PFSK-1 (cell line): ENCODE results near the gene FAIM.

ENCODE experiments used
- FOXP2 ChIP-seq: optimal IDR thresholded peaks from 2 replicates; pipeline ENCODE3; 2011; ENCODE audit warnings: borderline replicate concordance, control low read depth, inconsistent platforms; ENCODE audit not compliant: insufficient read depth; ENCODE audit errors: extremely low read length, extremely low read depth
- POLR2AphosphoS5 ChIP-seq: IDR thresholded peaks from 2 replicates; pipeline ENCODE4 v1.6.1; 2012; ENCODE audit warnings: low read depth, mild to moderate bottlenecking, control low read depth, low read length, moderate library complexity
- SIN3A ChIP-seq: IDR thresholded peaks from 2 replicates; pipeline ENCODE4 v1.6.1; 2012; ENCODE audit warnings: mild to moderate bottlenecking, low read length, moderate library complexity, borderline replicate concordance; ENCODE audit not compliant: insufficient read depth
- TAF1 ChIP-seq: IDR thresholded peaks from 2 replicates; pipeline ENCODE4 v1.6.1; 2012; ENCODE audit warnings: low read length, control low read depth, borderline replicate concordance; ENCODE audit not compliant: insufficient read depth
- TF ChIP-seq, protein P1 (sequence below), 2 experiments: IDR thresholded peaks; 2 replicates each; pipeline versions ENCODE4 v1.6.1 to v1.8.0; 2011 to 2012; ENCODE audit warnings: low read depth in 2 of 2, low read length in 2 of 2, control low read depth in 1 of 2, inconsistent platforms in 1 of 2, mild to moderate bottlenecking in 1 of 2, moderate library complexity in 1 of 2; ENCODE audit not compliant: insufficient read depth in 1 of 2

The FAIM gene

DNA sequence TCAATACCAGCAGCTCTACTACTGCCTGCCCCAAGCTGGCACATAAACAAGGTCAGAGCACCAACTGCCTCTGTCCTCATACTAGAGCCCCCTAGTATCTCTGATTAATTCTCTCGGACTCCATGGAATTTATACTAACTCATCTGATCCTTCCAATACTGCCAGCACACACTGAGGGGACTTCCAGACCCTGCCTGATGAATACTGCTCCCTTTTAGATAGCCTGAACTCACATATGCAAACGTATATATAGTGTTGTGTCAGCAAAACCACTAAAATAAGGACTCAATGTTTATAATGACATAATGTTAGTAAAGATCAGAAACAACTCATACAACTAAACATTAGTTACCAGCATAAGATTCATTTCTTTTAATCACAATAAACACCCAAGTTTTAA, 39.5 kb upstream of the FAIM start:
- TF ChIP-seq POLR2AphosphoS5: no peak

DNA sequence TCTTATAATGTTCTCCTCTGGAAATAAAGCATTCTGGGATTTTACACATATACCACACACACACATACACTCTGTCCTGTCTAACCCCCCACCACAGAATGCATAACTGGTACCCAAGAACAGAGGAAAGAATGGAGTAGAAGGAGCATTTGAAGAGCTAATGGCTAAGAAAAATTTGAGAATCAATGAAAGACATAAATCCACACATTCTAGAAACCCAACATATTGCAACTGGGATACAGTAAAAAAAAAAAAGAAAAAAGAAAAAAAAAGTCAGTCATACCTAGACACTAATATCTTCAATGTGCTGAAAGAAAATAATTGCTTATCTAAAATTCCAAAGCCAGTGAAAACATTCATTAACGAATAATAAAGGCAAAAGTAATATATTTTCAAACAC, 35.4 kb upstream of the FAIM start:
- TF ChIP-seq SIN3A (no peak), FOXP2 (no peak), TAF1 (no peak), POLR2AphosphoS5 (no peak)
- TF ChIP-seq, protein P1, sequence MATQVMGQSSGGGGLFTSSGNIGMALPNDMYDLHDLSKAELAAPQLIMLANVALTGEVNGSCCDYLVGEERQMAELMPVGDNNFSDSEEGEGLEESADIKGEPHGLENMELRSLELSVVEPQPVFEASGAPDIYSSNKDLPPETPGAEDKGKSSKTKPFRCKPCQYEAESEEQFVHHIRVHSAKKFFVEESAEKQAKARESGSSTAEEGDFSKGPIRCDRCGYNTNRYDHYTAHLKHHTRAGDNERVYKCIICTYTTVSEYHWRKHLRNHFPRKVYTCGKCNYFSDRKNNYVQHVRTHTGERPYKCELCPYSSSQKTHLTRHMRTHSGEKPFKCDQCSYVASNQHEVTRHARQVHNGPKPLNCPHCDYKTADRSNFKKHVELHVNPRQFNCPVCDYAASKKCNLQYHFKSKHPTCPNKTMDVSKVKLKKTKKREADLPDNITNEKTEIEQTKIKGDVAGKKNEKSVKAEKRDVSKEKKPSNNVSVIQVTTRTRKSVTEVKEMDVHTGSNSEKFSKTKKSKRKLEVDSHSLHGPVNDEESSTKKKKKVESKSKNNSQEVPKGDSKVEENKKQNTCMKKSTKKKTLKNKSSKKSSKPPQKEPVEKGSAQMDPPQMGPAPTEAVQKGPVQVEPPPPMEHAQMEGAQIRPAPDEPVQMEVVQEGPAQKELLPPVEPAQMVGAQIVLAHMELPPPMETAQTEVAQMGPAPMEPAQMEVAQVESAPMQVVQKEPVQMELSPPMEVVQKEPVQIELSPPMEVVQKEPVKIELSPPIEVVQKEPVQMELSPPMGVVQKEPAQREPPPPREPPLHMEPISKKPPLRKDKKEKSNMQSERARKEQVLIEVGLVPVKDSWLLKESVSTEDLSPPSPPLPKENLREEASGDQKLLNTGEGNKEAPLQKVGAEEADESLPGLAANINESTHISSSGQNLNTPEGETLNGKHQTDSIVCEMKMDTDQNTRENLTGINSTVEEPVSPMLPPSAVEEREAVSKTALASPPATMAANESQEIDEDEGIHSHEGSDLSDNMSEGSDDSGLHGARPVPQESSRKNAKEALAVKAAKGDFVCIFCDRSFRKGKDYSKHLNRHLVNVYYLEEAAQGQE (IDR thresholded peaks at IDR 0.05; ENCODE audit: insufficient read depth in 1 of 2, low read depth in 2 of 2, low read length in 2 of 2): no peak

DNA sequence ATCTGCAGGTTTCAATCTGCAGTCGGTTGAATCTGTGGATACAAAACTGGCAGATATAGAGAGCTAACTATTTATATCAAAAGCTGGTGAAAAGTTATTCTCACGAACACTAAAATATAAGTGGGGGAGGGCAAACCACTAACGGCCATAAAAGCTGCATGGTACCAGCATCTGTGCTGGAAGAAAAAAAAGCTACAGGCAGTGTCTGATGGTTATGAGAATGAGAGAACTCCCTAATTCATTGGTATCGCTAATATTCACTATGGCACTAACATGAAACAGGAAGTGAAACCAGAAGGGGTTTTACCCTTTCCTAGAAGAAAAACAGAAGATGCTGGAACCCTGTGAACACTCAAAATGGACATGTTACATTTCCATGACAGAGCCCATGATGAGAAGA, 30.4 kb upstream of the FAIM start:
- TF ChIP-seq TAF1: no peak

DNA sequence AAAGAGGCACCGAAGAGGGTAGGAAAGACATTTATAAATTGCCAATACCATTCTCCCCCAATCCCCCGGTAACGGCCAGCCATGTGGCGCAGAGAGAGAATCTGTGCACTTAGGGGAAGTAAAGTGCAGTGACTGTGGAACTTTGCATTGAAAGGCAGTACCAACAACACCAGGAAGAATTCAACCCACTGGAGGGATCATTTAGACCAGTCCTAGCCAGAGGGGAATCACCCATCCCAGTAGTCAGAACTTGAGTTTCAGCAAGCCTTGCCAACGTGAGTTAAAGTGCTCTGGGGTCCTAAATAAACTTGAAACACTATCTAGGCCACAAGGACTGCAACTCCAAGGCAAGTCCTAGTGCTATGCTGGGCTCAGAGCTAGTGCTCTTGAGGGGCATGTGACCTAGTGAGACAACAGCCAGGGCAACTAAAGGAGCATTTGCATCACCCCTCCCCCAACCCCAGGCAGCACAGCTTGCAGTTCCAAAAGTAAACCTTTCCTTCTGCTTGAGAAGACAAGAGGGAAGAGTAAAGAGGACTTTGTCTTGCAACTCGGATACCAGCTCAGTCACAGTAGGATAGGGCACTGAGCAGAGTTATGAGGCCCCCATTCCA, 29.5 kb upstream of the FAIM start:
- TF ChIP-seq, protein P1 (IDR thresholded peaks at IDR 0.05; ENCODE audit: insufficient read depth in 1 of 2, low read depth in 2 of 2, low read length in 2 of 2): no peak
- TF ChIP-seq POLR2AphosphoS5: no peak
- no peak for TF ChIP-seq SIN3A
- TF ChIP-seq TAF1: no peak
- TF ChIP-seq FOXP2: no peak

DNA sequence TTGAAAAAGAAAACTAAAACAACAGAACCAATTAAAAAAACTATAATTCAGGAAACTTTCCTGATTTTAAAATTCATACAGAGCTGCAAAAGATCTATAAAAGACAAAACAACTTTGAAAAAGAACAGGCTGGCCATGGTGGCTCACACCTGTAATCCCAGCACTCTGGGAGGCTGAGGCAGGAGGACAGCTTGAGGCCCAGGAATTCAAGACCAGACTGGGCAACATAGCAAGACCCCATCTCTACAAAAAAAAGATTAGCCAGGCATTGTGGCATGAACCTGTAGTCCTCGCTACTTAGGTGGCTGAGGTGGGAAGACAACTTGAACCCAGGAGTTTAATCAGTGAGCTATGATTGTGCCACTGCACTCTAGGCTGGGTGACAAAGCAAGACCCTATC, 21.2 kb upstream of the FAIM start:
- TF ChIP-seq, protein P1 (IDR thresholded peaks at IDR 0.05; ENCODE audit: insufficient read depth in 1 of 2, low read depth in 2 of 2, low read length in 2 of 2): no peak
- TF ChIP-seq SIN3A (no peak), FOXP2 (no peak), TAF1 (no peak)

DNA sequence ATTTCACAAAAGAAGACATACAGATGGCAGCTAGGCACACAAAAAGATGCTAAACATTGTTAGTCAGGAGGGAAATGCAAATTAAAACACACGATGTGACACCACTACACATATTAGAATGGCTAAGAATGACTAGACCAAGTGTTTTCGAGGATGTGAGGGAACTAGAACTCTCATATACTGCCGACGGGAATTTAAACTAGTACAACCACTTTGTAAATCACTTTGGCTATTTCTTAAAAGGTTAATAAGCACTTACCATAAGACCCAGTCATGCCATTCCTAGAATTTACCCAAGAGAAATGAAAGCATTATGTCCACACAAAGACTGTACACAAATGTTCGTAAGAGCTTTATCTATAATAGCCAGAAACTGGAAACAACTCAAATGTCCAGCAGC, 20.1 kb upstream of the FAIM start:
- TF ChIP-seq, protein P1 (IDR thresholded peaks at IDR 0.05; ENCODE audit: insufficient read depth in 1 of 2, low read depth in 2 of 2, low read length in 2 of 2): no peak
- TF ChIP-seq TAF1: no peak
- TF ChIP-seq SIN3A: no peak
- TF ChIP-seq FOXP2: no peak
- no peak for TF ChIP-seq POLR2AphosphoS5
